ENCODE results near the gene BMP3.

Gene BMP3

GRCh38 chr4:81031796-81032551 is 1.5 kb downstream of the BMP3 start:
- TF ChIP-seq CTCF (IDR thresholded peaks at IDR 0.05; ENCODE audit: extremely low read depth, insufficient read depth, missing control alignments), result no peak
- in situ Hi-C loops (cut with MboI; ENCODE audit: low pct_unique_long_range_greater_than_20kb, low sequenced_read_pairs, unreplicated experiment), result no loop called here
- no peak for DNase-seq (ENCODE audit: low spot score)

GRCh38 chr4:81032771-81033684 is 2.5 kb downstream of the BMP3 start:
- in situ Hi-C loops (cut with MboI; ENCODE audit: low pct_unique_long_range_greater_than_20kb, low sequenced_read_pairs, unreplicated experiment), result no loop called here
- DNase-seq (ENCODE audit: low spot score), result no peak
- TF ChIP-seq CTCF (IDR thresholded peaks at IDR 0.05; ENCODE audit: extremely low read depth, insufficient read depth, missing control alignments), result no peak

GRCh38 chr4:81038636-81039350 is 8.3 kb downstream of the BMP3 start:
- in situ Hi-C loops (cut with MboI; ENCODE audit: low pct_unique_long_range_greater_than_20kb, low sequenced_read_pairs, unreplicated experiment), result no loop called here
- no peak for TF ChIP-seq CTCF (IDR thresholded peaks at IDR 0.05; ENCODE audit: extremely low read depth, insufficient read depth, missing control alignments)

GRCh38 chr4:81039351-81039972 is 9.0 kb downstream of the BMP3 start:
- in situ Hi-C loops (cut with MboI; ENCODE audit: low pct_unique_long_range_greater_than_20kb, low sequenced_read_pairs, unreplicated experiment), result no loop called here
- no peak for TF ChIP-seq CTCF (IDR thresholded peaks at IDR 0.05; ENCODE audit: extremely low read depth, insufficient read depth, missing control alignments)
- no peak for DNase-seq (ENCODE audit: low spot score)

More at GRCh38 chr4:81038636-81039350, 8.3 kb downstream of the BMP3 start:
- DNase-seq (ENCODE audit: low spot score), result no peak

GRCh38 chr4:81040012-81040659 is 9.6 kb downstream of the BMP3 start:
- in situ Hi-C loops (cut with MboI; ENCODE audit: low pct_unique_long_range_greater_than_20kb, low sequenced_read_pairs, unreplicated experiment), result loop anchor here (10.0 kb wide), 1 partner anchor 675 kb away; no protein-coding TSS in a partner anchor
- DNase-seq (ENCODE audit: low spot score), result no peak
- TF ChIP-seq CTCF (IDR thresholded peaks at IDR 0.05; ENCODE audit: extremely low read depth, insufficient read depth, missing control alignments), result peak; percentile 70

Measured in GM13977 (cell line).